Liver (tissue), 9 donors: ENCODE data around the gene GPD1. TPM values are rescaled to one million over a fixed set of nuclear protein-coding genes. Genes with fewer than 3 reads are reported as not detected.

Experiments used
- DNase-seq: peaks from one replicate; pipeline ENCODE4 v3.0.0-alpha.2; 2017; ENCODE audit warnings: low spot score
- H3K27ac ChIP-seq, 2 donors: one replicate each; pipeline ENCODE4 v1.7.0; 2013; ENCODE audit warnings: inconsistent platforms in 2 of 2, low read length in 2 of 2, control low read depth in 1 of 2, low read depth in 1 of 2, mild to moderate bottlenecking in 1 of 2
- H3K27me3 ChIP-seq, 4 donors: one replicate each; pipeline versions ENCODE4 v1.6.1 to v1.7.0; 2013; ENCODE audit warnings: low read length in 3 of 4, inconsistent platforms in 1 of 4, mild to moderate bottlenecking in 1 of 4, moderate library complexity in 1 of 4; ENCODE audit not compliant: control insufficient read depth in 4 of 4, insufficient read depth in 4 of 4
- H3K36me3 ChIP-seq, 4 donors: one replicate each; pipeline versions ENCODE4 v1.6.1 to v1.7.0; 2013; ENCODE audit warnings: low read length in 3 of 4, mild to moderate bottlenecking in 3 of 4, low read depth in 1 of 4, moderate library complexity in 1 of 4; ENCODE audit not compliant: control insufficient read depth in 4 of 4, insufficient read depth in 3 of 4
- H3K4me1 ChIP-seq, 4 donors: one replicate each; pipeline versions ENCODE4 v1.6.1 to v1.7.0; 2013; ENCODE audit warnings: low read length in 3 of 4, mild to moderate bottlenecking in 3 of 4, moderate library complexity in 1 of 4; ENCODE audit not compliant: control insufficient read depth in 4 of 4, insufficient read depth in 4 of 4
- H3K4me3 ChIP-seq, 3 donors: one replicate each; pipeline versions ENCODE4 v1.6.1 to v1.7.0; 2013; ENCODE audit warnings: low read length in 3 of 3, control low read depth in 1 of 3, low read depth in 1 of 3, mild to moderate bottlenecking in 1 of 3
- H3K9ac ChIP-seq, 2 donors: one replicate each; pipeline ENCODE4 v1.7.0; 2013; ENCODE audit warnings: low read length in 2 of 2, mild to moderate bottlenecking in 2 of 2, moderate library complexity in 2 of 2, control low read depth in 1 of 2, low read depth in 1 of 2
- H3K9me3 ChIP-seq, 4 donors: one replicate each; pipeline versions ENCODE4 v1.6.1 to v1.7.0; 2013; ENCODE audit warnings: low read length in 3 of 4; ENCODE audit not compliant: control insufficient read depth in 4 of 4
- ATF3 ChIP-seq: IDR thresholded peaks from 2 replicates; pipeline ENCODE4 v1.6.1; 2016; ENCODE audit warnings: antibody characterized with exemption
- EGR1 ChIP-seq, 2 donors: IDR thresholded peaks; 2 replicates each; pipeline ENCODE4 v1.6.1; 2016 to 2018; ENCODE audit warnings: antibody characterized with exemption in 2 of 2, low read depth in 2 of 2
- FOXA1 ChIP-seq: IDR thresholded peaks from 2 replicates; pipeline ENCODE4 v1.6.1; 2016; ENCODE audit warnings: antibody characterized with exemption
- FOXA2 ChIP-seq: IDR thresholded peaks from 2 replicates; pipeline ENCODE4 v1.6.1; 2016; ENCODE audit warnings: antibody characterized with exemption
- GABPA ChIP-seq, 2 donors: IDR thresholded peaks in 1 of 2; conservative IDR thresholded peaks in 1 of 2; 2 replicates each; pipeline ENCODE4 v1.6.1; 2016; ENCODE audit warnings: antibody characterized with exemption in 2 of 2, mild to moderate bottlenecking in 1 of 2, moderate library complexity in 1 of 2
- HNF4A ChIP-seq, 2 donors: conservative IDR thresholded peaks; 2 replicates each; pipeline ENCODE4 v1.6.1; 2016; ENCODE audit warnings: antibody characterized with exemption in 2 of 2, mild to moderate bottlenecking in 2 of 2
- JUND ChIP-seq, 2 donors: IDR thresholded peaks; 2 replicates each; pipeline ENCODE4 v1.6.1; 2016; ENCODE audit warnings: antibody characterized with exemption in 2 of 2
- MAX ChIP-seq: IDR thresholded peaks from 2 replicates; pipeline ENCODE4 v1.6.1; 2016; ENCODE audit warnings: antibody characterized with exemption
- NR2F2 ChIP-seq: IDR thresholded peaks from 2 replicates; pipeline ENCODE4 v1.6.1; 2016; ENCODE audit warnings: antibody characterized with exemption
- RAD21 ChIP-seq, 2 donors: IDR thresholded peaks; 2 replicates each; pipeline ENCODE4 v1.6.1; 2016; ENCODE audit warnings: antibody characterized with exemption in 2 of 2, mild to moderate bottlenecking in 2 of 2
- REST ChIP-seq: IDR thresholded peaks from 2 replicates; pipeline ENCODE4 v1.6.1; 2016; ENCODE audit warnings: antibody characterized with exemption, mild to moderate bottlenecking
- RXRA ChIP-seq, 2 donors: IDR thresholded peaks; 2 replicates each; pipeline ENCODE4 v1.6.1; 2017 to 2018; ENCODE audit warnings: antibody characterized with exemption in 2 of 2, mild to moderate bottlenecking in 1 of 2
- SP1 ChIP-seq: IDR thresholded peaks from 2 replicates; pipeline ENCODE4 v1.6.1; 2018; ENCODE audit warnings: antibody characterized with exemption, mild to moderate bottlenecking
- TAF1 ChIP-seq: conservative IDR thresholded peaks from 2 replicates; pipeline ENCODE4 v1.6.1; 2016; ENCODE audit warnings: antibody characterized with exemption, mild to moderate bottlenecking
- ZBTB33 ChIP-seq: IDR thresholded peaks from 2 replicates; pipeline ENCODE4 v1.6.1; 2016; ENCODE audit warnings: antibody characterized with exemption
- WGBS: extraction: QIAGEN DNeasy Blood & Tissue Kit; methylation state at CpG from one replicate; pipeline ENCODE4 v1.1.7; 2013; 5-methylcytosine and 5-hydroxymethylcytosine counted together
- polyA plus RNA-seq, 2 donors: library from polyadenylated mRNA; stranded (reverse) in 1 of 2; unstranded in 1 of 2; fragments of 200-250 nt in 1 of 2; fragments of >200 nt in 1 of 2; fragmentation: Nextera tagmentation in 1 of 2; extraction: Ambion mirVana in 1 of 2; gene quantifications; one replicate each; pipeline versions ENCODE4 v1.2.1 to v1.2.3, GENCODE V29; 2013 to 2015
- total RNA-seq, 2 donors: library from RNA; depleted of rRNA; stranded (reverse); fragments of >200 nt; gene quantifications; one replicate each; pipeline ENCODE4 v1.2.3, GENCODE V29; 2014
- donor health status: healthy.
- donor health status: healthy.
- donor health status: healthy.
- donor health status: healthy.
- donor health status: healthy.

GPD1 gene
- total and polyA plus RNA-seq, 4 donors: 12.0 to 323 (median 85.6) TPM

GRCh38 chr12:50127546-50127945 is 23.7 kb downstream of the GPD1 start:
- no peak overlapping the region for H3K27ac ChIP-seq
- no peaks in the 10 kb centered on the region for H3K27me3 ChIP-seq
- TF ChIP-seq JUND (IDR thresholded peaks at IDR 0.05): no peak
- TF ChIP-seq GABPA (IDR thresholded peaks at IDR 0.05 in 1 of 2, conservative IDR thresholded peaks at IDR 0.05 in 1 of 2): no peak
- TF ChIP-seq HNF4A (conservative IDR thresholded peaks at IDR 0.05): no peak
- TF ChIP-seq FOXA1: no peak
- no peak for TF ChIP-seq EGR1 (IDR thresholded peaks at IDR 0.05; ENCODE audit: low read depth in 2 of 2)
- TF ChIP-seq MAX: no peak
- no peak for TF ChIP-seq SP1
- no peak for TF ChIP-seq NR2F2
- TF ChIP-seq RAD21 (IDR thresholded peaks at IDR 0.05): no peak
- no peak for TF ChIP-seq REST
- H3K9ac ChIP-seq: no peak overlapping the region
- no peak overlapping the region for H3K4me3 ChIP-seq
- 89% methylated on average over 2 of the region's 2 CpGs for WGBS
- DNase-seq: no peak
- H3K4me1 ChIP-seq: peaks cover 0 to under 1% (median 0%) of the 10 kb centered on the region in 4 donors
- no peaks in the 10 kb centered on the region for H3K9me3 ChIP-seq
- H3K36me3 ChIP-seq: peaks cover 2 to 30% (median 21%) of the 10 kb centered on the region in 4 donors

- Histone ChIP-seq H3K36me3 (peaks cover 0 to 24% (median 17%) of the 10 kb centered on the region in 4 donors), H3K27me3 (no peaks in the 10 kb centered on the region), H3K9ac (no peak overlapping the region), H3K27ac (no peak overlapping the region), H3K9me3 (no peaks in the 10 kb centered on the region), H3K4me1 (peaks cover 0 to 2% (median 0%) of the 10 kb centered on the region in 4 donors), H3K4me3 (no peak overlapping the region)
- no peak for TF ChIP-seq FOXA1
- no peak for TF ChIP-seq RAD21 (IDR thresholded peaks at IDR 0.05)
- TF ChIP-seq NR2F2: no peak
- no peak for TF ChIP-seq FOXA2
- no peak for TF ChIP-seq JUND (IDR thresholded peaks at IDR 0.05)
- no peak for TF ChIP-seq GABPA (IDR thresholded peaks at IDR 0.05 in 1 of 2, conservative IDR thresholded peaks at IDR 0.05 in 1 of 2)
- TF ChIP-seq EGR1 (IDR thresholded peaks at IDR 0.05; ENCODE audit: low read depth in 2 of 2): no peak
- TF ChIP-seq TAF1: no peak
- TF ChIP-seq ATF3: no peak
- no peak for TF ChIP-seq ZBTB33
- TF ChIP-seq RXRA (IDR thresholded peaks at IDR 0.05): no peak
- TF ChIP-seq MAX: no peak
- WGBS: 94% methylated on average over 4 of the region's 4 CpGs
- DNase-seq: no peak
These were observed 25.5 kb downstream of the GPD1 start for GRCh38 chr12:50129290-50129689.
